ENCODE measurements around the gene WNK1.

GRCh38 chr12:729221-729620 is 23.2 kb upstream of the WNK1 start:
- TF ChIP-seq EZH2 (IDR thresholded peaks at IDR 0.05; ENCODE audit: insufficient read depth, poor library complexity, severe bottlenecking) (no peak), EZH2phosphoT487 (IDR thresholded peaks at IDR 0.05; ENCODE audit: insufficient read depth, low read depth) (no peak)
